ENCODE measurements around the gene GGA1. TPM values are rescaled to one million over a fixed set of nuclear protein-coding genes. Genes with fewer than 3 reads are reported as not detected.

GGA1 gene
- total and polyA plus RNA-seq, 2 donors (not counting 1 experiment from before 2014, with no cell fraction given) = 137 to 154 TPM

GRCh38 chr22:37568448-37569008 lies 40.1 kb upstream of the GGA1 start:
- no peak for DNase-seq
- Mint-ChIP-seq H3K27ac (no peak overlapping the region), H3K4me3 (no peak overlapping the region), H3K27me3 (peaks cover 20% of the 10 kb centered on the region), H3K9me3 (ENCODE audit: insufficient read depth) (no peaks in the 10 kb centered on the region), H3K4me1 (peaks cover 19% of the 10 kb centered on the region)
- H3K4me2 ChIP-seq (replicated peaks; ENCODE audit: low read depth, low read length, poor library complexity, severe bottlenecking) = no peak overlapping the region
- no peak overlapping the region for H3K4me3 ChIP-seq (ENCODE audit: control extremely low read depth in 1 of 5, extremely low read depth in 1 of 5, insufficient read depth in 1 of 5, low read depth in 2 of 5, low read length in 4 of 5)
- ATAC-seq (ENCODE audit: low read depth) = no peak
- H3K9ac ChIP-seq (ENCODE audit: low read length) = no peak overlapping the region
- H4K20me1 ChIP-seq (ENCODE audit: control insufficient read depth, insufficient read depth, low read length, poor library complexity, severe bottlenecking) = no peaks in the 10 kb centered on the region
- peaks cover 21 to 26% of the 10 kb centered on the region in 2 donors for H3K4me1 ChIP-seq (ENCODE audit: control insufficient read depth in 2 of 2, insufficient read depth in 2 of 2, low read length in 2 of 2)
- no peaks in the 10 kb centered on the region for H3K79me2 ChIP-seq (ENCODE audit: control insufficient read depth, insufficient read depth, low read length)
- intact Hi-C loops (cut with micrococcal nuclease) = no loop called here
- TF ChIP-seq CTCF (IDR thresholded peaks at IDR 0.05) = no peak
- TF ChIP-seq EZH2 (IDR thresholded peaks at IDR 0.05; ENCODE audit: borderline replicate concordance, insufficient read depth, low read depth, low read length, poor library complexity, severe bottlenecking) = no peak
- no peak overlapping the region for H2AFZ ChIP-seq (ENCODE audit: insufficient read depth, low read depth, low read length, poor library complexity, severe bottlenecking)
- H3K36me3 ChIP-seq (replicated peaks in 1 of 2; ENCODE audit: control extremely low read depth in 1 of 2, control insufficient read depth in 1 of 2, extremely low read depth in 1 of 2, insufficient read depth in 2 of 2, low read length in 1 of 2) = no peaks in the 10 kb centered on the region
- H3K27me3 ChIP-seq (replicated peaks in 1 of 4; ENCODE audit: control extremely low read depth in 1 of 4, control insufficient read depth in 3 of 4, insufficient read depth in 4 of 4, low read length in 3 of 4) = peaks cover 0 to 8% (median 2%) of the 10 kb centered on the region in 4 experiments
- POLR2A ChIA-PET = no interaction called here
- H3K9me3 ChIP-seq (ENCODE audit: control extremely low read depth in 1 of 3, control insufficient read depth in 2 of 3, insufficient read depth in 1 of 3, low read length in 2 of 3) = peaks cover 0 to 6% (median 0%) of the 10 kb centered on the region in 3 donors
- CTCF ChIA-PET = interaction anchor here (1.5 to 7.0 kb wide), 5 partner anchors 18 to 96 kb away, joined by 5 to 278 read pairs (median 43); no protein-coding TSS in a partner anchor
- WGBS (ENCODE audit: insufficient coverage) = 93% methylated on average over 11 of the region's 14 CpGs
- no peak overlapping the region for H3K27ac ChIP-seq (ENCODE audit: low read length in 2 of 2)

Data from B cell (primary cell).